HG03439 (cell line): ENCODE data around the gene CRYGN.

Source experiments
- ATAC-seq: cut with Tn5 transposase; IDR thresholded peaks from one replicate; pipeline ENCODE4 v1.9.1; 2021; ENCODE audit warnings: mild to moderate bottlenecking, moderate library complexity; ENCODE audit not compliant: unreplicated experiment

CRYGN gene

GRCh38 chr7:151427705-151428377, 12.1 kb downstream of the CRYGN start:
- ATAC-seq: no peak

- no peak for ATAC-seq
Observed at GRCh38 chr7:151426904-151427704, 12.8 kb downstream of the CRYGN start.

DNA sequence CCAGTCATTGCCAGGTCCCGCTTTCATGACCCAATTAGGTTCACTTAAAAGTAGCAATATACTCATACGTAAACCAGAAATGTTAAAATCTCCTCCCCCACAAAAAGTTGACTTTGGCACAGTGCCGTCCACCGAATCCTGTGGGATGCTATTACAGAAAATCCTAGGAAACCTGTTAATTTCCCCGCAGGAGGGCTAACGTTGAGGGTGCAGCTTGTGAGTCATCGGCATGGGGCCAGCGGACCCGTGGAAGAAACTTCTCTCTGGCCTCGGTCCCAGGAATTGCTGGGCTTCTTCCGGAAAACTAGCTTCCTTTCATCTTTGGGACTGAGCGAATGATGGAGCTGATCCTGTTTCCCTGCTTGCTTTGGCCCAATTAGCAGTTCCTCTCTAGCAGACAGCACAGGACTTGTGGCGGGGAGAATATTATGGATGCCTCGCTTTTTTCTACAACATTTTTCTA, 13.5 kb downstream of the CRYGN start:
- no peak for ATAC-seq

GRCh38 chr7:151425670-151426440, 14.1 kb downstream of the CRYGN start:
- no peak for ATAC-seq

- no peak for ATAC-seq
Observed at GRCh38 chr7:151424799-151425198, 15.1 kb downstream of the CRYGN start.

DNA sequence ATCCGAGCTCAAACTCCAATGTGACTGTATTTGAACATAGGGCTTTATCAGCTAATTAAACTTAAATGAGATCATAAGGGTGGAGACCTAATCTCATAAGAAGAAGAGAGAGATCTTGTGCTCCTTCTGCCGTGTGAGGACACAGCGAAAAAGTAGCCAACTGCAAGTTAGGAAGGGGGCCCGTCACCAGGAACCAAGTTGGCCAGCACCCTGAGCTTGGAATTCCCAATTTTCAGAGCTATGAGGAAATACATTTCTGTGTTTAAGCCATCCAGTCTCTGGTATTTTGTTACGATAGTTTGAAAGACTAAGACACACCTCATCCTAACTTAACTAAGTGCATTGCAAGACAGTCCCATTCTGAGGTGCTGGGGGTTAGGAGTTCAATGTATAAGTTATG, 16.0 kb downstream of the CRYGN start:
- no peak for ATAC-seq

DNA sequence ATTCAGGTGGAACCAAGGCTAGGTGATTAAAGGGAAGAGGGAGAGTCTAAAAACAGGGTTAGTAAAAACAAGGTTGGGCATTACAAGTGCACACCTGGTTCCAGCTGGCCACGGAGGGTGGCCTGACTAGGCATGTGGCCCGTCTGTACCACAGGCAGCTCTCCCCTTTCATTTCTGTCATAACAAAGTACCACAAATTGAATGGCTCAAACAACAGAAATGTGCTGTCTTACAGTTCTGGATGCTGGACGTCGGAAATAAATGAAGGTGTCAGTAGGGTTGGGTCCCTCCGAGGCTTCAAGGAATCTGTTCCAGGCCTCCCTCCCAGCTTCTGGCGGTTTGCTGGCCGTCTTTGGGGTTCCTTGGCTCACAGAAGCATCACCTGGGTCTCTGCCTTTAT, 16.7 kb downstream of the CRYGN start:
- ATAC-seq: no peak

DNA sequence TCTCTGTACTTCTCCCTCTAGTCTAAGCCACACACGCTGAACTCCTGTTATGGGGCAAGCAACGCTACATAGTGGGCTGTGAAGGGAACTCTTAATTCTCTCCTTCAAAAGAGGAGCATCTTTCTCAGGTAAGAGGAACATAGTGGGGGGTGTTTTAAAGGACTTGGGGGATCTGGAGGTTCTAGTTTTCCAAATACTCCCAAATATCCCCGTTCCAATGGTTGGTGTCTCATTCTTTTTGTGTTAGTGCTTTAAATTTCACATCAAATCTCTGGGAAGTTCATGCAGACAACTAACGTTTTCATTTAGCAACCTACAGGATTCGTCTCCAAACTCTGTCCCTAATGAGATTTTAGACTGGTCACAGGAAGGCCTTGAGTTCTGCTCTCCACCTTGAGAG, 17.7 kb downstream of the CRYGN start:
- no peak for ATAC-seq

DNA sequence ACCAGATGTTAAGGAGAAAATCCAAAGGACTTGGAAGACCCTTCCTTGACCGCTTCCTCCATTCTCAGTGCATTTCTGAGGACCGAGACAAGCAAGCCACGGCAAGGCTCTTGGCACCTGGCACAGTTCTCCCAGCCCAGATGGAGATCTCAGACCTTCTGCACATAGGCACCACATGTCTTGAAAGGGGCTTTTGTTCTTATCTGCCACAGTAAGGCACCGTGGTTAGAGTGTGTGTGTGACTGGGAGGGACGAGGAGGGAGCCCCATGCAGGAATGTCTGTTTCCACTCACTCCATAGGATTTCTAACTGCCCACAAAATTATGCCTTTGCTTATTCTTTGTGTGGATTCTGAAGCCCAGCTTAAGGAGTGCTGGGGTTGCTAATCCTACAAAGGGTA, 19.8 kb downstream of the CRYGN start:
- no peak for ATAC-seq

DNA sequence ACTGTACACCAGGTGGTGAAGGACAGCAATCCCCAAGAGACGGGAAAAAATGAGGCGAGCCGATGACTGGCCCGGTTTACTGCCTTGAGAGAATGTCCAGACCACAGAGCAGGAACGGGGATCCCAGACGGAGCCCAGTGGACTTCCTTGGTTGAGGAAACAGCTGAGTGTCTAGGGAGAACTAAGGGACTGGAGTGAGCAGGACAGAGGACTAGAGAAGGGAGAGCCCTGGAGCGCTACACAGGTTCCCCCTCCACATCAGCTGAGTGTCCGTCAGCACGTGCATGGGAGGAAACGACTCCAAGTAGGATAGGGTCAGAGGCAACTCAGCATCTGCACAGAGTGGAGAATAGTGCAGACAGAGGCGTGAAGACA, 23.0 kb downstream of the CRYGN start:
- ATAC-seq: no peak

DNA sequence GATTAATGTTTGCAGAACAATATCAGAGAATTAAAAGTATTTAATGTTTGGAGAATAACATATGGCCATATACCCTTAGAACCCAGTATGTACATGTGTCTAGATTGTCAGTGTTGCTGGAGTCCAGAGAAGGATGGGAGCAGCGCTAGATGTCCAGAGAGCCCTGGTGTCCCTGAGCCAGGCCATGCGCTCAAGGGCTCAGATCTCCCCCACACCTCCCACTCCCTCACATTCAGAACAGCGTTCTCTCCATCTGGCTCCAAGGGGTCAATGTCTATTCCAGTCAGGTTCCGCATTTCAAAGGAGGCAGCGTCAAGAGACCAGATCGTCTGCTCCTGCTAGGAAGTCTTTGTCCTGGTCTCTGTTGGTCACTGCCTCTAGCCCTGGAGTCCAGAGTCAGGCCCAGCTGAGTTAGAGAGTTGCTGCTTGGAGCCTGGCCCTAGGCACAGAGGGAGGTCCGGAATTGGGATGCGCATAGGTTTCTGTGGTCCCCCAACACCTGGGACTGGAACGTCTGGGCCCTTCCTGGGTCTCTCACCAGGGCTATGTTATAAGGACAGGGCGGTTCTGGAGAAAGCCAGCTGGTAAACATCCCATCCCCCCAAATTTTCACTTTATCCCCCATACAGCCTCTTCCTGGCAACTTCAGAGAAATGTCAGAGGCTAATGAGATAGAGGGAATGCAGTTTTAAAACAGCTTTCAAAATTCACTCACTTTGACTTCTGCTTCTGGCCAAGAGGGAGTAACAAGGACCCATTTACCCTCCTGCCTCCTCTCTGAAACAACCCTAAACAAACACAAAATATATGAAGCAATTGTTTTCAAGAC, 23.6 kb downstream of the CRYGN start:
- ATAC-seq: no peak

DNA sequence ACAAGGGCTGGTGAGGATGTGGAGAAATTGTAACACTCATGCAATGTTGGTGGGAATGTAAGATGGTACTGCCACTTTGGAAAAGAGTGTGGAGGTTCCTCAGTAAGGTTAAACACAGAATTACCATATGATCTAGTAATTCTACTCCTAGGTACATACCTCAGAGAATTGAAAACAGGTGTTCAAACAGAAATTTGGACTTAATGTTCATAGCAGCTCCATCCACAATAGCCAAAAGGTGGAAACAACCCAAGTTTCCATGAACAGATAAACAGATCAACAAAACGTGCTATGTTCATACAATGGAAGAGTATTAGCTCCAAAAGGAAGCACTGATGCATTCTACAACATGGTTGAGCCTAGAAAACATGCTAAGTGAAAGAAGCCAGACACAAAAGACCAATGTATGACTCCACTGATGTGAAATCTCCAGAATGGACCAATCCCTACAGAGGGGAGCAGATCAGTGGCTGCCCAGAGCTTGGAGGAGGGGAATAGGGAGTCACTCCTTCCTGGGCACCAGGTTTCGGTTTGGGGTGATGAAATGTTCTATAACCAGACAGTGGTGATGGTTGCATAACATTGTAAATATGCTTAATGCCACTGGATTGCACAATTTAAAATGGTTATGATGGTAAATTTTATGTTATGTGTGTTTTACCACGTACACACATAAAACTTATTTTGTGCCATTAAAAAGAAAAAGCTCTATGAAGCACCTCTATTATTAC, 24.4 kb downstream of the CRYGN start:
- no peak for ATAC-seq

DNA sequence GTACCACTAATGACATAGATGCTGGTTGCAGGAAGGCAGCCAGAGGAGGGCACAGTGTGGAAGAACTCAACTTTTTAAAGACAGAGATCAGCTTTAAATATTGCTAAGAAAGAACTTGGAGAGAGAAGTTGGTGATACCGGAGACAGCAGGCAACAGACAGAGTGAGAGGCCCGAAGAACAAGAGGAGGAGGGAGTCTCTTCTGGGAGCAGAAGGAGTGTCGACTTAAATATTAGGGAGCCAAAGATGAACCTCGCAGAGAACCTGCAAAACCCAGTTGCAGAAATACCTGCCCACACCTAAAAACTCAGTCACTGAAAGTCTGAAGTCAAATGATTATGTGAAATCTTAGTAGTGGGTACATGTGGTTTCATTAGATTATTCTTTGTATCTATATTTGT, 26.7 kb downstream of the CRYGN start:
- no peak for ATAC-seq

GRCh38 chr7:151412318-151412717, 27.6 kb downstream of the CRYGN start:
- no peak for ATAC-seq

GRCh38 chr7:151411551-151411950, 28.4 kb downstream of the CRYGN start:
- ATAC-seq: no peak

- ATAC-seq: no peak
Observed at GRCh38 chr7:151410405-151411390, 29.2 kb downstream of the CRYGN start.

- ATAC-seq: no peak
Observed at GRCh38 chr7:151409667-151410404, 30.1 kb downstream of the CRYGN start, which contains the start of gene WDR86. TSS of gene WDR86 (minus strand) at chr7:151410038. CDS start at chr7:151409589, 449 bp downstream.
